Kidney (tissue), 14 donors: ENCODE measurements around the gene MLLT3. TPM values are rescaled to one million over a fixed set of nuclear protein-coding genes. Genes with fewer than 3 reads are reported as not detected.

ENCODE experiments used
- DNase-seq, 5 donors: peaks; one replicate each; pipeline ENCODE4 v3.0.0-alpha.2; 2013 to 2020
- FAIRE-seq: peaks from 2 replicates; lab custom pipeline; 2012; peaks lifted over from hg19 to GRCh38; lab: Jason Lieb, UNC
- H3K27ac ChIP-seq, 2 donors: one replicate each; pipeline ENCODE4 v1.7.0; 2013; ENCODE audit warnings: low read depth in 2 of 2, low read length in 2 of 2, inconsistent platforms in 1 of 2
- H3K27me3 ChIP-seq: one replicate; pipeline ENCODE4 v1.7.1; 2013; ENCODE audit warnings: low read length, inconsistent platforms; ENCODE audit not compliant: control insufficient read depth, insufficient read depth
- H3K36me3 ChIP-seq, 3 donors: one replicate each; pipeline versions ENCODE4 v1.7.0 to v1.7.1; 2013; ENCODE audit warnings: low read length in 3 of 3, control low read depth in 1 of 3, inconsistent platforms in 1 of 3; ENCODE audit not compliant: insufficient read depth in 3 of 3, control insufficient read depth in 2 of 3
- H3K4me1 ChIP-seq, 3 donors: one replicate each; pipeline versions ENCODE4 v1.7.0 to v1.7.1; 2013; ENCODE audit warnings: low read length in 3 of 3, inconsistent platforms in 1 of 3, low read depth in 1 of 3; ENCODE audit not compliant: control insufficient read depth in 2 of 3, insufficient read depth in 2 of 3
- H3K4me3 ChIP-seq, 3 donors: one replicate each; pipeline versions ENCODE4 v1.7.0 to v1.8.1; 2013; ENCODE audit warnings: low read length in 3 of 3, control low read depth in 1 of 3, inconsistent platforms in 1 of 3
- H3K9ac ChIP-seq, 3 donors: one replicate each; pipeline versions ENCODE4 v1.7.0 to v1.7.1; 2013; ENCODE audit warnings: low read length in 3 of 3, control low read depth in 1 of 3, inconsistent platforms in 1 of 3
- H3K9me3 ChIP-seq, 3 donors: one replicate each; pipeline versions ENCODE4 v1.7.0 to v1.7.1; 2013; ENCODE audit warnings: low read length in 3 of 3, control low read depth in 1 of 3, inconsistent platforms in 1 of 3; ENCODE audit not compliant: control insufficient read depth in 2 of 3, insufficient read depth in 1 of 3
- CTCF ChIP-seq: IDR thresholded peaks from 3 replicates; pipeline ENCODE4 v1.5.1; 2012; ENCODE audit warnings: mild to moderate bottlenecking, moderate library complexity, borderline replicate concordance; ENCODE audit not compliant: insufficient read depth; ENCODE audit errors: extremely low read depth
- intact Hi-C: fragments of 100-400 bp; cut with DNase I; formaldehyde crosslinking; loops from one replicate; pipeline ENCODE4 v1.11.1; 2022
- polyA plus RNA-seq: library from polyadenylated mRNA; stranded (reverse); fragments of 350-450 nt; fragmentation: Illumina TruSeq; extraction: RNeasy Lipid Tissue Mini Kit (QIAGEN cat#74804); gene quantifications from one replicate; pipeline ENCODE4 v1.2.3, GENCODE V29; 2014; ENCODE audit warnings: low read depth, low replicate concordance; ENCODE audit not compliant: insufficient read depth
- total RNA-seq: library from RNA; stranded (reverse); fragmentation: NEBNext Ultra II Directional; extraction: Animal tissue kit (Norgen Biotek cat#: 25700); gene quantifications from one replicate; pipeline ENCODE4 v1.2.1, GENCODE V29; 2021
- donor health status: control.
- donor health status: control.
- donor health status: control.
- donor health status: control.
- donor health status: control.
- donor health status: DM: yes; HTN: yes; CAD: no.
- donor health status: Normal renal cell carcinoma (clear cell type).

MLLT3 gene
- total and polyA plus RNA-seq, 2 donors from 2014 or later = 15.8 to 19.7 TPM

- Histone ChIP-seq H3K27ac (no peak overlapping the region), H3K4me3 (no peak overlapping the region), H3K9me3 (no peaks in the 10 kb centered on the region), H3K36me3 (no peaks in the 10 kb centered on the region), H3K4me1 (no peaks in the 10 kb centered on the region), H3K9ac (no peak overlapping the region), H3K27me3 (no peaks in the 10 kb centered on the region)
- no peak for TF ChIP-seq CTCF
- FAIRE-seq (no peak), DNase-seq (no peak)
- intact Hi-C loops = no loop called here
Observed at GRCh38 chr9:20378851-20379250, 243.4 kb downstream of the MLLT3 start.

GRCh38 chr9:20377790-20378189 is 244.5 kb downstream of the MLLT3 start:
- no peak overlapping the region for H3K4me3 ChIP-seq
- H3K36me3 ChIP-seq = no peaks in the 10 kb centered on the region
- DNase-seq (no peak), FAIRE-seq (no peak)
- no peak overlapping the region for H3K9ac ChIP-seq
- no peak overlapping the region for H3K27ac ChIP-seq
- no peaks in the 10 kb centered on the region for H3K4me1 ChIP-seq
- TF ChIP-seq CTCF = no peak
- H3K9me3 ChIP-seq = no peaks in the 10 kb centered on the region
- no peaks in the 10 kb centered on the region for H3K27me3 ChIP-seq
- intact Hi-C loops = no loop called here

- no peaks in the 10 kb centered on the region for H3K27me3 ChIP-seq
- FAIRE-seq = no peak
- H3K9ac ChIP-seq = no peak overlapping the region
- DNase-seq = no peak
- H3K9me3 ChIP-seq = no peaks in the 10 kb centered on the region
- H3K36me3 ChIP-seq = no peaks in the 10 kb centered on the region
- no peaks in the 10 kb centered on the region for H3K4me1 ChIP-seq
- no peak for TF ChIP-seq CTCF
- no peak overlapping the region for H3K27ac ChIP-seq
- intact Hi-C loops = no loop called here
- no peak overlapping the region for H3K4me3 ChIP-seq
Observed at GRCh38 chr9:20376731-20377375, 245.4 kb downstream of the MLLT3 start.

DNA sequence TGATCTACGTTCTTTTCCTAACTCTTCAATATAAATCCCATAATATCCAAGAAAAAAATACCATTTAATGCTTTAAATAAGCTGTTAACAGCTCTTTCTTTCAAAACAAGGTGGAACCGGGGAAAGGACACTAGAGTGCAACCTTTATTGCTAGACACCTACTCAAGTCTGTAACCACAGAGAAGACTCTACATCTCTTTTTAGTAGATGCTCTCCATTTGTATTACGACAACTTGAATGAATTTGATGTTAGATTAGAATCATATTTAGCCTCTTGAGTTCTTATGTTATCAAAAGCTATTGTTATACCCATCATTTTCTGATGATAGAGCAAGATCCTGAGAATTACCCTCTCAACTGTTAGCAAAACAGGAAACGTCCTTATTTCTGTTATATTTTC is 246.3 kb downstream of the MLLT3 start:
- intact Hi-C loops = no loop called here
- no peak for FAIRE-seq
- no peak overlapping the region for H3K4me3 ChIP-seq

More for the DNA sequence above, 246.3 kb downstream of the MLLT3 start:
- Histone ChIP-seq H3K27ac (no peak overlapping the region), H3K27me3 (no peaks in the 10 kb centered on the region), H3K9me3 (no peaks in the 10 kb centered on the region), H3K4me1 (no peaks in the 10 kb centered on the region), H3K9ac (no peak overlapping the region), H3K36me3 (no peaks in the 10 kb centered on the region)
- TF ChIP-seq CTCF = no peak
- no peak for DNase-seq
